ENCODE measurements around the gene KCNQ1.

Gene KCNQ1

DNA sequence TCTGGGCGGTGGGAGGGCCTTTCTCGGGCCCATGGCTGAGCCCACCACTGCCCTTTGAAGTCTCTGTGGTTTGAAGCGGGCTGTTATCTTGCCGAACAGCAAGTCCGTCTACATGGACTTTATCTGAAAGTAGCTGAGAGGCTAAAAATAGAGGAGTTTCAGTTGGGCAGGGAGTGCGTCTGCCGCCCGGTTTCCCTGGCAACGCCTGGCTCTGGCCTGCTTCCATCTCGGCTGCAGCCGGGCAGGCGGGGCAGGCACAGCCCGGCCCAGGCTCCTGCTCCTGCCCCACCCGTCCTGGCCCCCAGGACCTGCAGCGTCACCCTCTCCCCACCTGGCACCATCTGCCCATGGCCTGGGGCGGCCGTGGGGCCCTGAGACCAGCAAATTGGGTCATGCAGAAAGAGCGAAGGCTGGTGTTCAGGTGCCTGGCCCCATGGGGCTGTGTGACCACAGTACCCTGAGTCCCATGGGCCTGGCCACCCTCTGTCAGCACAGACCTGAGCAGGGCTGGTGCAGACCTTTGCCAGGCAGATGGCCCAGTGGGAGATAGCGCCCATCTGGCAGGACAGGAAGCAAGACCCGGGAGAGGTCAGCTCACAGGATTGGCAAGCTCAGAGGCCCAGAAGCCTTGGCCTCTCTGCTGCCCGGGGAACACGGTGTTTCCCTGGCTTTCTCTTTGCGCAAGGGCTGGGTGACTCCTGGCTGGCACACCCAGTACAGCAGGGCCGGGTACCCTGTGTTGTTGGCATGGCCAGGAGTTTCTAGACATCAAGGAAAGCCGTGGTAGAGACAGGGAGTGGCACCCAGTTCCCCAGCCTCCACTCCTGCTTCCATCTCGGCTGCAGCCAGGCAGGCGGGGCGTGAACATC, 334.1 kb downstream of the KCNQ1 start:
- Histone ChIP-seq H3K36me3 (ENCODE audit: control insufficient read depth, insufficient read depth, low read length) (peaks cover 6% of the 10 kb centered on the region), H3K9me3 (ENCODE audit: control insufficient read depth, low read length) (no peaks in the 10 kb centered on the region), H3K27ac (ENCODE audit: insufficient read depth, low read length, poor library complexity, severe bottlenecking) (no peak overlapping the region), H3K4me1 (ENCODE audit: control insufficient read depth, insufficient read depth, low read length, poor library complexity, severe bottlenecking) (peaks cover 9% of the 10 kb centered on the region), H3K4me3 (ENCODE audit: insufficient read depth, low read depth, low read length, poor library complexity, severe bottlenecking) (no peak overlapping the region), H3K27me3 (replicated peaks; ENCODE audit: control insufficient read depth, insufficient read depth, low read length, poor library complexity, severe bottlenecking) (no peaks in the 10 kb centered on the region)
- no peak for DNase-seq

DNA sequence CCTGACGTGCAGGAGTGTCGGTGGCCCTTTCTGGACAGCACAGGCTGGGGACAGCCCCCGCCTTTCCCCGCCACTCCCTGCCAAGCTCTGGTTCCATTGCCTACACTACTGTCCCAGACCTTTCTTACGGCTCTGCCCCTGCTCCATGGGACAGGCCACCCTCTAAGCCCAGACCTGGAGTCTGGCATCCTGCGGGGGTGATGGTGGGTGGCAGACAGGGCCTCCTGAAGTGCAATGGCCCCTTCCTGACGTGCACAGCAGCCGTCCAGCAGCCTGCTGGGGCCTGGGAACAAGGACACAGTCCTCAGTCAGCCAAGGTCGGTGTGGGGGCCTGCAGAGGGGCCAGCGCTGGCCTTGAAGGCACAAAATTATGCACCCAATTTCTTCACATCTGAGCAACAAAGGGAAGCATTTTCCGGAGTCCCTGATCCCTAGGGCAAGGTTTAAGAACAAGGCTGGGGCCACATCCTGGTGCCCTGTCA, 334.7 kb downstream of the KCNQ1 start:
- Histone ChIP-seq H3K27me3 (replicated peaks; ENCODE audit: control insufficient read depth, insufficient read depth, low read length, poor library complexity, severe bottlenecking) (no peaks in the 10 kb centered on the region), H3K36me3 (ENCODE audit: control insufficient read depth, insufficient read depth, low read length) (peaks cover 6% of the 10 kb centered on the region), H3K4me3 (ENCODE audit: insufficient read depth, low read depth, low read length, poor library complexity, severe bottlenecking) (no peak overlapping the region), H3K9me3 (ENCODE audit: control insufficient read depth, low read length) (no peaks in the 10 kb centered on the region), H3K27ac (ENCODE audit: insufficient read depth, low read length, poor library complexity, severe bottlenecking) (no peak overlapping the region), H3K4me1 (ENCODE audit: control insufficient read depth, insufficient read depth, low read length, poor library complexity, severe bottlenecking) (peaks cover 5% of the 10 kb centered on the region)
- no peak for DNase-seq

DNA sequence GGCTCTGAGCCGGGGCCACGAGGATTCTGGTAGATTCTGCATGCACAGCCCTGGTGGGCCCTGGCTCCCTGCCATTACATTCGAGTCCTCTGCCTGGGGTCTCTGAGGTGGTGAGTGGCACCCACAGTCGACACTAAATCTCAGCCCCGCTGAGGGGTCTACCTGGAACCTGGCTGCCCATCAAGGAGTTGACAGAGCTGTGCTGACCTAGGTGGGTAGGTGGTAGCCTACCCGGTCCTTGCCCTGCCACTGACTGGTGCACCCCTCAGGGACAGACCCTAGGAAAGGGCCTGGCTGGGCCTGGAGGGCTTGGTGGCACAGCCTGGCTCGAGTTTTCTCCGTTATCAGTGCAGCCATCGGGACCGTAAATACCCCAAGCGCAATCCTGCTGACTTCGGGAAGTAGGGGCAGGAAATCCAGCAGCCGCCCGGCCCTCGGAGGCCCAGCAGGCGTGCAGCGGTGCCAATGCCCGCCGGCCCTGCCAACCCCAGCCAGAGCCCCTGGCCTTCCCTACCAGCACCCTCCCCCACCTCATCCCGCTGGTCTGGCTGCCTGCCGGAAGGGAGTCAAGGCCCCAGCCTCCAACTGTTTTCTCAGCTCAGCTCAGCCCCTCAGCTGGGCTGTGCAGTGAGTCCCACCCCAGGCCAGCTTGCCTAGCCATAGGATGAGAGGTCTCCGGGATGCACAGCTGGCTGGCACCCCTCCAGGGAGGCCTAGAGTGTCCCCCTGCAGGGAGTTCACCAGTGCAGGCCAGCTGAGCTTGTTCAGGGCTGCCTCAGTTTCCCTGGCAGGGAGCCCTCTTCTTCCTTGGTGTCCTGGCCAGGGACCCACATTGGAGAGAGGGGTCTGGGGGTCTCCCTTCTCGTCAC, 335.4 kb downstream of the KCNQ1 start:
- H3K4me3 ChIP-seq (ENCODE audit: insufficient read depth, low read depth, low read length, poor library complexity, severe bottlenecking) = no peak overlapping the region
- H3K4me1 ChIP-seq (ENCODE audit: control insufficient read depth, insufficient read depth, low read length, poor library complexity, severe bottlenecking) = no peaks in the 10 kb centered on the region
- H3K27me3 ChIP-seq (replicated peaks; ENCODE audit: control insufficient read depth, insufficient read depth, low read length, poor library complexity, severe bottlenecking) = no peaks in the 10 kb centered on the region
- DNase-seq = no peak
- no peak overlapping the region for H3K27ac ChIP-seq (ENCODE audit: insufficient read depth, low read length, poor library complexity, severe bottlenecking)
- peaks cover 6% of the 10 kb centered on the region for H3K36me3 ChIP-seq (ENCODE audit: control insufficient read depth, insufficient read depth, low read length)
- H3K9me3 ChIP-seq (ENCODE audit: control insufficient read depth, low read length) = no peaks in the 10 kb centered on the region

DNA sequence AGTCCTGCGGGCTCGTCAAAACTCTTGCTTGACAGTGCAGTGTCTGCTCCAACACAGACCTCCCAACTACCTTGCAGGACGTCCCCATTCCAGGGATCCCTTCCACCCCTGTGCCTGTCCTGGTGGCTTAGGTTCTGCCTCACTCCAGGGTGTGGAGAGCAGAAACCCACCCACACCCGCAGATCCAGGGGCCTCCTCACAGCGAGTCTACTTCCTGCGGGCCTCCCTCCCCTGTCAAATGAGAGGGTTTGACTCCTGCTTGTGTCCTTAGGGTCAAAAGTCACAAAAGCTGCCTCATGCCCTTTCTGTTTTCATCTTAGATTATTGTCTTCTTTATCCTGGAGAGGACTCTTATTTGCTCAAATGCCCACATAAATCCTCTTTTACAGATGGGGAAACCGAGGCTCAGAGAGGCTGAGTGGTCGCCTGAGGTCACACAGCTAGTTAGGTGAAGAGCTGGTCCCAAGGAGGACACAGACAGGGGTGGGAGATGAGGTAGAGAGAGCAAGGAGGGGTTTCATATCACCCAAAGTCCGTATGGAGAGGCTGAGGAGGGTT, 336.1 kb downstream of the KCNQ1 start:
- H3K4me1 ChIP-seq (ENCODE audit: control insufficient read depth, insufficient read depth, low read length, poor library complexity, severe bottlenecking) = no peaks in the 10 kb centered on the region
- DNase-seq = no peak

DNA sequence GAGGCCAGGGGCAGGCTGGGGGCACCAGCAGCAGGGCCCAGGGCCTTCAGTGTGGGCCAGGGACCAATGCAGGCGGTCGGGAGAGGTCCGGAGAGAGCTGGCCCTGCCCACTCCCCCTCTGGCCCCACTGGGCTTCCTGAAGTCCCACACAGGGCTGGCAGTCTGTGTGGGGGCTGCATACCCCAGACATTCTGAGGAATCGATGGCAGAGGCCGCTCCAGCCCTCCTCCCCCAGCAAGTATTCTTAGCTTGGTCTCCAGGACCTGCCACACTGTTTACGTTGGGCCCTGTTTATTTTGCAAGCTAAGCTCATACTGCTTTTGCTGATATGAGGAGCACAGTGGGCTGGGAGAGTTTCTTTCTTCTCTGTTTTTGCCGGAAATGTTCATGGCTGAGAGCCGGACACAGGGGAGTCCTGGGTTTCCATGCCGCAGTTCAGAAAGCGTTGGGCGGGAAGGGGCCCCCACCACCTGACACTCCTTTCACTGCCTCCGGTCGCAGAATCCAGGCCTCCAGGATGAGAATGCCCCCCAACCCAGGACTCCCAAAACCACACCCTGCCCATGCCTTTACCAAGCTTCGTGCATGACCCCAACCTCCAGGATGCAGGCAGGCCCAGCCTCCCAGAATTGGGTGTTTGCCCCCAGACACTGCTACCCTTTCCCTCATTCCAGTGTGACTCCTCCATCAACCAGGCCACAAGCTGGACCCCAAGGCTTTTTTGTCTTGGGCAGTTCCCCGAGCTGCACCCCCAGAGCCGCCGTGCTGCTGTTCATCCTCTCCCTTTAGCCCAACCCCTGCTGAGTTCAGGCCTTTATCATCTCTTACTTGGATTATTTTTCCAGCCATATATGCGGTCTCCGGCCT, 336.8 kb downstream of the KCNQ1 start:
- H3K36me3 ChIP-seq (ENCODE audit: control insufficient read depth, insufficient read depth, low read length) = peaks cover 6% of the 10 kb centered on the region
- no peaks in the 10 kb centered on the region for H3K9me3 ChIP-seq (ENCODE audit: control insufficient read depth, low read length)
- no peaks in the 10 kb centered on the region for H3K27me3 ChIP-seq (replicated peaks; ENCODE audit: control insufficient read depth, insufficient read depth, low read length, poor library complexity, severe bottlenecking)
- no peak for DNase-seq
- H3K27ac ChIP-seq (ENCODE audit: insufficient read depth, low read length, poor library complexity, severe bottlenecking) = no peak overlapping the region
- H3K4me1 ChIP-seq (ENCODE audit: control insufficient read depth, insufficient read depth, low read length, poor library complexity, severe bottlenecking) = no peaks in the 10 kb centered on the region
- no peak overlapping the region for H3K4me3 ChIP-seq (ENCODE audit: insufficient read depth, low read depth, low read length, poor library complexity, severe bottlenecking)

More for the DNA sequence above, 336.1 kb downstream of the KCNQ1 start:
- H3K36me3 ChIP-seq (ENCODE audit: control insufficient read depth, insufficient read depth, low read length) = peaks cover 6% of the 10 kb centered on the region
- H3K27me3 ChIP-seq (replicated peaks; ENCODE audit: control insufficient read depth, insufficient read depth, low read length, poor library complexity, severe bottlenecking) = no peaks in the 10 kb centered on the region
- H3K4me3 ChIP-seq (ENCODE audit: insufficient read depth, low read depth, low read length, poor library complexity, severe bottlenecking) = no peak overlapping the region
- no peaks in the 10 kb centered on the region for H3K9me3 ChIP-seq (ENCODE audit: control insufficient read depth, low read length)
- H3K27ac ChIP-seq (ENCODE audit: insufficient read depth, low read length, poor library complexity, severe bottlenecking) = no peak overlapping the region

DNA sequence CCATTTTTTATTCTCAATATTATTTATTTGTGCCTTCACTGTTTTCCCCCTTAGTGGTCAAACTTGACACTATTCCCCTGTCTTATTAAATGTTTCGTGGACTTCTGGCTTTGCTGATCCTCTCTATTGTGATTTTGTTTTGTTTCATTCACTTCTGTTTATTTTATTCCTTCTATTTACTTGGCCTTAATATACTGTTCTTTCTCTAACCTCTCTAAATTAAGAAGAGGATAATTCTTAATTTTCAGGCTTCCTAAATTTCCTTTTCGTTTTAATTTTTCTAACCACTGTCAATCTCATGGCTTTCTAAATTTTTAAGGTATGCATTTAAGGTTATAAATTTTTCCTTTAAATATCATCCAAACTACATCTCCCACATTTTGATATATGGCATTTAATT, 338.0 kb downstream of the KCNQ1 start:
- H3K9me3 ChIP-seq (ENCODE audit: control insufficient read depth, low read length) = no peaks in the 10 kb centered on the region

DNA sequence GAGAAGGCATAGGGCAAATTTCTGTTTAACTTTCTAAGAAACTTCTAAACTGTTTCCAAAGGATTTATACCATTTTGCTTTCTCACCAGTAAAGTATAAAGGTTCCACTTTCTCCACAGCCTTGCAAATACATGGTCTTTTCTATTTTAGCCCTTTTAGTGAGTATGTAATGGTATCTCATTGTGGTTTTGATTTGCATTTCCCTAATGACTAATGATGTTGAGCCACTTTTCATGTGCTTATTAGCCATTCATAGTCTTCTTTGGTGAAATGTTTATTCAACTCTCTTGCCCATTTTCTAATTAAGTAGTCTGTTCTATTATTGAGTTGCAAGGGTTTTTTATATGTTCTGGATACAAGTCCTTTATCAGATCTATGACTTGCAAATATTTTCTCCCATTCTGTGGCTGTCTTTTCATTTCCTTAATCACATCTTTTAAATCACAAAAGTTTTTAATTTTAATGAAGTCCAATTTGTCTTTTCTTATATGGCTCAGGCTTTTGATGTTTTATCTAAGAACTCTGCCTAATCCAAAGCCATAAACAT, 338.8 kb downstream of the KCNQ1 start:
- Histone ChIP-seq H3K9me3 (ENCODE audit: control insufficient read depth, low read length) (no peaks in the 10 kb centered on the region), H3K4me3 (ENCODE audit: insufficient read depth, low read depth, low read length, poor library complexity, severe bottlenecking) (no peak overlapping the region), H3K27ac (ENCODE audit: insufficient read depth, low read length, poor library complexity, severe bottlenecking) (no peak overlapping the region), H3K4me1 (ENCODE audit: control insufficient read depth, insufficient read depth, low read length, poor library complexity, severe bottlenecking) (no peaks in the 10 kb centered on the region), H3K36me3 (ENCODE audit: control insufficient read depth, insufficient read depth, low read length) (peaks cover 4% of the 10 kb centered on the region), H3K27me3 (replicated peaks; ENCODE audit: control insufficient read depth, insufficient read depth, low read length, poor library complexity, severe bottlenecking) (no peaks in the 10 kb centered on the region)
- no peak for DNase-seq

More for the DNA sequence above, 338.0 kb downstream of the KCNQ1 start:
- DNase-seq = no peak
- Histone ChIP-seq H3K4me3 (ENCODE audit: insufficient read depth, low read depth, low read length, poor library complexity, severe bottlenecking) (no peak overlapping the region), H3K36me3 (ENCODE audit: control insufficient read depth, insufficient read depth, low read length) (peaks cover 6% of the 10 kb centered on the region), H3K4me1 (ENCODE audit: control insufficient read depth, insufficient read depth, low read length, poor library complexity, severe bottlenecking) (no peaks in the 10 kb centered on the region), H3K27me3 (replicated peaks; ENCODE audit: control insufficient read depth, insufficient read depth, low read length, poor library complexity, severe bottlenecking) (no peaks in the 10 kb centered on the region), H3K27ac (ENCODE audit: insufficient read depth, low read length, poor library complexity, severe bottlenecking) (no peak overlapping the region)

DNA sequence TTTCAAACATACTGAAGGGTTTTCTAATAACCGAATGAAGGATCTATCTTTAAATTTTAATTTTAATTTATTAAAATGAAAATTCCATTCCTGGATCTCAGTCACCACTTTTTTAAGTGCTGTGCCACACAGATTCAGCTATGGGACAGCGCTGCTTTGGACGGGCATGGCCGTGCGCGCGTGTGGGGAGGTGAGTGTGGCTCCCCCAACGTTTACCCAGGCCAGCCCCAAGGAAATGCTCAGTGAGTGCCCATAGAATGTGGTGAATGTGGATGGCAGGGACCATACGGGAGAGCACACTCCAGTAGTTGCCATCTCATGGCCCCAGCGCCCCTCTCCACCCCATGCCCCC, 343.0 kb downstream of the KCNQ1 start:
- no peak for DNase-seq
- Histone ChIP-seq H3K4me3 (ENCODE audit: insufficient read depth, low read depth, low read length, poor library complexity, severe bottlenecking) (no peak overlapping the region), H3K27me3 (replicated peaks; ENCODE audit: control insufficient read depth, insufficient read depth, low read length, poor library complexity, severe bottlenecking) (no peaks in the 10 kb centered on the region)

More for the DNA sequence above, 343.0 kb downstream of the KCNQ1 start:
- peaks cover 6% of the 10 kb centered on the region for H3K4me1 ChIP-seq (ENCODE audit: control insufficient read depth, insufficient read depth, low read length, poor library complexity, severe bottlenecking)
- no peaks in the 10 kb centered on the region for H3K36me3 ChIP-seq (ENCODE audit: control insufficient read depth, insufficient read depth, low read length)
- H3K27ac ChIP-seq (ENCODE audit: insufficient read depth, low read length, poor library complexity, severe bottlenecking) = no peak overlapping the region
- no peaks in the 10 kb centered on the region for H3K9me3 ChIP-seq (ENCODE audit: control insufficient read depth, low read length)
